ENCODE results near the gene BAG3. TPM values are rescaled to one million over a fixed set of nuclear protein-coding genes. Genes with fewer than 3 reads are reported as not detected.

The BAG3 gene
- total RNA-seq, 1 experiment from 2014 or later: 131 TPM

- ChIA-PET CTCF (interaction anchor here (1.1 kb wide), 1 partner anchor 46 kb away, joined by 3 read pairs; no protein-coding TSS in a partner anchor), POLR2A (no interaction called here)
- in situ Hi-C loops (cut with HindIII; ENCODE audit: low pct_unique_long_range_greater_than_20kb, low sequenced_read_pairs) (no loop called here), intact Hi-C loops (cut with micrococcal nuclease; ENCODE audit: unreplicated experiment) (no loop called here)
- H3K4me3 ChIP-seq (ENCODE audit: low read depth in 2 of 2, low read length in 2 of 2): peak overlapping the region; percentile 70 to 90
- 0 out of 2 replicates have a peak, but pooled peaks have one; percentile 16 for TF ChIP-seq SIN3A (IDR thresholded peaks at IDR 0.05; ENCODE audit: borderline replicate concordance, insufficient read depth, low read depth, low read length)
- TF ChIP-seq POLR2AphosphoS5 (IDR thresholded peaks at IDR 0.05; ENCODE audit: low read depth, low read length): no peak; the same call in 1 of the 2 replicates
- no peaks in the 10 kb centered on the region; the same call in none of the 2 replicates for H3K36me3 ChIP-seq (ENCODE audit: control insufficient read depth, insufficient read depth, low read length)
- no peaks in the 10 kb centered on the region for H3K9me3 ChIP-seq (ENCODE audit: control insufficient read depth, insufficient read depth, low read depth, low read length)
- H3K4me1 ChIP-seq (ENCODE audit: control insufficient read depth, insufficient read depth, low read length): peaks cover 68% of the 10 kb centered on the region
- DNase-seq (ENCODE audit: low read depth, low spot score) (no peak), ATAC-seq (peak; percentile 39)
- H3K27ac ChIP-seq (ENCODE audit: low read length): peak overlapping the region; percentile 99
- H3K27me3 ChIP-seq (ENCODE audit: control insufficient read depth, insufficient read depth, low read length): no peaks in the 10 kb centered on the region
- no TSS peak for BruUV-seq (replicated peaks)
These were observed 3.4 kb downstream of the BAG3 start for GRCh38 chr10:119654540-119654939.

- H3K36me3 ChIP-seq (ENCODE audit: control insufficient read depth, insufficient read depth, low read length): no peaks in the 10 kb centered on the region; the same call in none of the 2 replicates
- peaks cover 74% of the 10 kb centered on the region for H3K4me1 ChIP-seq (ENCODE audit: control insufficient read depth, insufficient read depth, low read length)
- H3K4me3 ChIP-seq (ENCODE audit: low read depth in 2 of 2, low read length in 2 of 2): peak overlapping the region; percentile 70 to 90
- CTCF ChIA-PET: interaction anchor here (1.5 kb wide), 1 partner anchor 47 kb away, joined by 5 read pairs; no protein-coding TSS in a partner anchor
- POLR2A ChIA-PET: interaction anchor here (0.6 kb wide), 1 partner anchor 931 kb away, joined by 5 read pairs; no protein-coding TSS in a partner anchor
- peak; percentile 35 for ATAC-seq
- no peaks in the 10 kb centered on the region for H3K27me3 ChIP-seq (ENCODE audit: control insufficient read depth, insufficient read depth, low read length)
- BruUV-seq (replicated peaks): no TSS peak
- intact Hi-C loops (cut with micrococcal nuclease; ENCODE audit: unreplicated experiment): no loop called here
- H3K9me3 ChIP-seq (ENCODE audit: control insufficient read depth, insufficient read depth, low read depth, low read length): no peaks in the 10 kb centered on the region
- TF ChIP-seq TCF7L2 (IDR thresholded peaks at IDR 0.05; ENCODE audit: low read depth, low read length) (no peak), POLR2AphosphoS5 (IDR thresholded peaks at IDR 0.05; ENCODE audit: low read depth, low read length) (no peak), SIN3A (IDR thresholded peaks at IDR 0.05; ENCODE audit: borderline replicate concordance, insufficient read depth, low read depth, low read length) (no peak), REST (IDR thresholded peaks at IDR 0.05; ENCODE audit: insufficient read depth in 1 of 2, low read depth in 2 of 2, low read length in 1 of 2) (no peak), CTCF (IDR thresholded peaks at IDR 0.05) (no peak)
- H3K27ac ChIP-seq (ENCODE audit: low read length): peak overlapping the region; percentile 99
- in situ Hi-C loops (cut with HindIII; ENCODE audit: low pct_unique_long_range_greater_than_20kb, low sequenced_read_pairs): no loop called here
- DNase-seq (ENCODE audit: low read depth, low spot score): no peak
These were observed 4.4 kb downstream of the BAG3 start for GRCh38 chr10:119655566-119656001.

- Histone ChIP-seq H3K36me3 (ENCODE audit: control insufficient read depth, insufficient read depth, low read length) (no peaks in the 10 kb centered on the region; the same call in none of the 2 replicates), H3K27ac (ENCODE audit: low read length) (peak overlapping the region; percentile 99), H3K9me3 (ENCODE audit: control insufficient read depth, insufficient read depth, low read depth, low read length) (no peaks in the 10 kb centered on the region), H3K27me3 (ENCODE audit: control insufficient read depth, insufficient read depth, low read length) (no peaks in the 10 kb centered on the region), H3K4me3 (ENCODE audit: low read depth in 2 of 2, low read length in 2 of 2) (peak overlapping the region in 1 of 2 experiments; percentile 32; a peak in 2 of 4 replicates), H3K4me1 (ENCODE audit: control insufficient read depth, insufficient read depth, low read length) (peaks cover 84% of the 10 kb centered on the region)
- BruUV-seq (replicated peaks): no TSS peak
- DNase-seq (ENCODE audit: low read depth, low spot score) (no peak), ATAC-seq (no peak)
- intact Hi-C loops (cut with micrococcal nuclease; ENCODE audit: unreplicated experiment): no loop called here
- TF ChIP-seq REST (IDR thresholded peaks at IDR 0.05; ENCODE audit: insufficient read depth in 1 of 2, low read depth in 2 of 2, low read length in 1 of 2): no peak
- ChIA-PET POLR2A (no interaction called here), CTCF (no interaction called here)
- in situ Hi-C loops (cut with HindIII; ENCODE audit: low pct_unique_long_range_greater_than_20kb, low sequenced_read_pairs): no loop called here
These were observed 5.6 kb downstream of the BAG3 start for GRCh38 chr10:119656760-119657159.

All from Panc1 (cell line).